ENCODE data around the gene BRD8. TPM values are rescaled to one million over a fixed set of nuclear protein-coding genes. Genes with fewer than 3 reads are reported as not detected.

The BRD8 gene
- polyA plus RNA-seq, 1 experiment = 72.2 TPM

GRCh38 chr5:138102454-138103318 is 75.7 kb downstream of the BRD8 start:
- no peak for TF ChIP-seq CTCF (IDR thresholded peaks at IDR 0.05; ENCODE audit: low read depth, low read length)
- POLR2A ChIA-PET = no interaction called here
- CTCF ChIA-PET = interaction anchor here (0.9 to 2.7 kb wide), 3 partner anchors 25 to 67 kb away, joined by 5 to 10 read pairs (median 9); no protein-coding TSS in a partner anchor
- Histone ChIP-seq H3K27me3 (ENCODE audit: control insufficient read depth, insufficient read depth, low read length) (peaks cover 4% of the 10 kb centered on the region), H3K9me3 (ENCODE audit: control insufficient read depth, insufficient read depth, low read length) (no peaks in the 10 kb centered on the region), H3K4me3 (ENCODE audit: low read depth, low read length) (no peak overlapping the region), H3K27ac (ENCODE audit: low read depth, low read length) (no peak overlapping the region)
- DNase-seq (ENCODE audit: low read depth, low spot score) = no peak

- CTCF ChIA-PET = interaction anchor here (1.1 to 1.2 kb wide), 2 partner anchors 20 to 37 kb away, joined by 4 read pairs; no protein-coding TSS in a partner anchor
- POLR2A ChIA-PET = no interaction called here
- DNase-seq (ENCODE audit: low read depth, low spot score) = no peak
- TF ChIP-seq CTCF (IDR thresholded peaks at IDR 0.05; ENCODE audit: low read depth, low read length) = no peak
- Histone ChIP-seq H3K4me3 (ENCODE audit: low read depth, low read length) (no peak overlapping the region), H3K27me3 (ENCODE audit: control insufficient read depth, insufficient read depth, low read length) (peaks cover 19% of the 10 kb centered on the region), H3K27ac (ENCODE audit: low read depth, low read length) (no peak overlapping the region), H3K9me3 (ENCODE audit: control insufficient read depth, insufficient read depth, low read length) (no peaks in the 10 kb centered on the region)
Measured at GRCh38 chr5:138096997-138097828, 81.2 kb downstream of the BRD8 start.

- no peak overlapping the region for H3K27ac ChIP-seq (ENCODE audit: low read depth, low read length)
- H3K4me3 ChIP-seq (ENCODE audit: low read depth, low read length) = no peak overlapping the region
- CTCF ChIA-PET = interaction anchor here (1.1 to 1.2 kb wide), 3 partner anchors 19 to 37 kb away, joined by 4 to 6 read pairs (median 4); no protein-coding TSS in a partner anchor
- H3K27me3 ChIP-seq (ENCODE audit: control insufficient read depth, insufficient read depth, low read length) = peaks cover 19% of the 10 kb centered on the region
- POLR2A ChIA-PET = interaction anchor here (0.6 kb wide), 1 partner anchor 456 kb away, joined by 4 read pairs; no protein-coding TSS in a partner anchor
- no peak for DNase-seq (ENCODE audit: low read depth, low spot score)
- H3K9me3 ChIP-seq (ENCODE audit: control insufficient read depth, insufficient read depth, low read length) = no peaks in the 10 kb centered on the region
- TF ChIP-seq CTCF (IDR thresholded peaks at IDR 0.05; ENCODE audit: low read depth, low read length) = no peak
Measured at GRCh38 chr5:138096363-138096762, 82.1 kb downstream of the BRD8 start.

- ChIA-PET CTCF (interaction anchor here (0.8 to 1.2 kb wide), 2 partner anchors 18 kb away, joined by 3 to 6 read pairs; no protein-coding TSS in a partner anchor), POLR2A (no interaction called here)
- no peak for DNase-seq (ENCODE audit: low read depth, low spot score)
- peaks cover 19% of the 10 kb centered on the region for H3K27me3 ChIP-seq (ENCODE audit: control insufficient read depth, insufficient read depth, low read length)
- H3K27ac ChIP-seq (ENCODE audit: low read depth, low read length) = no peak overlapping the region
- no peaks in the 10 kb centered on the region for H3K9me3 ChIP-seq (ENCODE audit: control insufficient read depth, insufficient read depth, low read length)
- no peak overlapping the region for H3K4me3 ChIP-seq (ENCODE audit: low read depth, low read length)
- no peak for TF ChIP-seq CTCF (IDR thresholded peaks at IDR 0.05; ENCODE audit: low read depth, low read length)
Measured at GRCh38 chr5:138095100-138095907, 83.1 kb downstream of the BRD8 start.
